Karpas-422 (cell line): ENCODE results near the gene HSD11B1. TPM values are rescaled to one million over a fixed set of nuclear protein-coding genes. Genes with fewer than 3 reads are reported as not detected.
"Not testable (repeated sequence)": the region's sequence is repeated elsewhere in the genome, so short reads cannot be mapped to it uniquely, and the experiment has no call there.

Source experiments
- DNase-seq: peaks from one replicate; pipeline ENCODE4 v3.0.0-alpha.2; 2015
- H2AFZ ChIP-seq: fragments of 200-600 bp; sonication (generic); 2 replicates; pipeline ENCODE4 v1.6.1; 2014; ENCODE audit warnings: antibody characterized with exemption, low read length, mixed read lengths
- H3K27ac ChIP-seq: fragments of 200-600 bp; sonication (generic); 2 replicates; pipeline ENCODE4 v1.5.1; 2014; ENCODE audit warnings: mild to moderate bottlenecking, low read length, moderate library complexity
- H3K27me3 ChIP-seq: fragments of 200-600 bp; sonication (generic); 2 replicates; pipeline ENCODE4 v1.6.1; 2014; ENCODE audit warnings: low read length, mixed read lengths
- H3K36me3 ChIP-seq: fragments of 200-600 bp; sonication (generic); 2 replicates; pipeline ENCODE4 v1.6.1; 2014; ENCODE audit warnings: low read length, mixed read lengths; ENCODE audit not compliant: insufficient read depth
- H3K4me1 ChIP-seq: fragments of 200-600 bp; sonication (generic); 2 replicates; pipeline ENCODE4 v1.6.1; 2014; ENCODE audit warnings: mild to moderate bottlenecking, low read length, mixed read lengths
- H3K4me2 ChIP-seq: fragments of 200-600 bp; sonication (generic); 2 replicates; pipeline ENCODE4 v1.6.1; 2014; ENCODE audit warnings: low read length, low read depth, mild to moderate bottlenecking; ENCODE audit not compliant: poor library complexity, severe bottlenecking
- H3K4me3 ChIP-seq: fragments of 200-600 bp; sonication (generic); 2 replicates; pipeline ENCODE4 v1.5.1; 2014; ENCODE audit warnings: mild to moderate bottlenecking, antibody characterized with exemption, low read length, mixed read lengths
- H3K79me2 ChIP-seq: fragments of 200-600 bp; sonication (generic); 2 replicates; pipeline ENCODE4 v1.6.1; 2014; ENCODE audit warnings: mild to moderate bottlenecking, low read length, mixed read lengths
- H3K9ac ChIP-seq: fragments of 200-600 bp; sonication (generic); 2 replicates; pipeline ENCODE4 v1.6.0; 2014; ENCODE audit warnings: low read length
- H3K9me2 ChIP-seq: fragments of 200-600 bp; sonication (generic), shearing (Covaris generic); replicated peaks from 2 replicates; pipeline ENCODE4 v1.6.0; 2014; ENCODE audit warnings: mild to moderate bottlenecking, low read length, moderate library complexity; ENCODE audit not compliant: insufficient read depth
- H3K9me3 ChIP-seq: fragments of 300-700, 200-600 bp; sonication (generic); 2 replicates; pipeline ENCODE4 v1.6.1; 2014; ENCODE audit warnings: low read length, mixed read lengths
- H4K20me1 ChIP-seq: fragments of 200-600 bp; sonication (generic); 2 replicates; pipeline ENCODE4 v1.6.1; 2014; ENCODE audit warnings: mild to moderate bottlenecking, antibody characterized with exemption, low read length, low read depth; ENCODE audit not compliant: insufficient read depth
- total RNA-seq: library from RNA; depleted of rRNA; stranded (reverse); fragments of >200 nt; shearing (Covaris generic); gene quantifications from 2 replicates; pipeline ENCODE4 v1.2.3, GENCODE V29; 2014; ENCODE audit warnings: low replicate concordance

Gene HSD11B1
- total RNA-seq, 1 experiment from 2014 or later = not detected

- H2AFZ ChIP-seq = no peak overlapping the region
- no peak overlapping the region for H3K4me3 ChIP-seq
- H3K79me2 ChIP-seq = no peaks in the 10 kb centered on the region
These were observed 7.5 kb upstream of the HSD11B1 start for GRCh38 chr1:209697126-209697525.

GRCh38 chr1:209700686-209701085, 4.0 kb upstream of the HSD11B1 start:
- not testable (repeated sequence) for H3K36me3 ChIP-seq, H3K9me2 ChIP-seq, H3K9me3 ChIP-seq, DNase-seq, H3K4me3 ChIP-seq, H3K27me3 ChIP-seq, H3K79me2 ChIP-seq, H3K9ac ChIP-seq, H2AFZ ChIP-seq, H3K4me1 ChIP-seq, H3K27ac ChIP-seq, H4K20me1 ChIP-seq, H3K4me2 ChIP-seq

More at GRCh38 chr1:209697126-209697525, 7.5 kb upstream of the HSD11B1 start:
- H3K9me2 ChIP-seq = no peaks in the 10 kb centered on the region
- no peaks in the 10 kb centered on the region for H3K27me3 ChIP-seq
- H3K4me1 ChIP-seq = no peaks in the 10 kb centered on the region
- DNase-seq = no peak
- H3K27ac ChIP-seq = no peak overlapping the region
- H3K9me3 ChIP-seq = no peaks in the 10 kb centered on the region
- H4K20me1 ChIP-seq = no peaks in the 10 kb centered on the region
- no peak overlapping the region for H3K9ac ChIP-seq
- no peaks in the 10 kb centered on the region for H3K36me3 ChIP-seq
- no peak overlapping the region for H3K4me2 ChIP-seq

GRCh38 chr1:209702832-209703231, 1.8 kb upstream of the HSD11B1 start:
- no peaks in the 10 kb centered on the region for H4K20me1 ChIP-seq

GRCh38 chr1:209703834-209704504, 677 bp upstream of the HSD11B1 start:
- no peaks in the 10 kb centered on the region for H3K4me1 ChIP-seq
- no peaks in the 10 kb centered on the region for H3K79me2 ChIP-seq
- H4K20me1 ChIP-seq = no peaks in the 10 kb centered on the region
- no peak overlapping the region for H3K4me3 ChIP-seq
- DNase-seq = no peak
- no peaks in the 10 kb centered on the region for H3K27me3 ChIP-seq
- H3K9me2 ChIP-seq = no peaks in the 10 kb centered on the region
- no peak overlapping the region for H3K9ac ChIP-seq
- H3K9me3 ChIP-seq = no peaks in the 10 kb centered on the region
- no peaks in the 10 kb centered on the region for H3K36me3 ChIP-seq
- H3K27ac ChIP-seq = no peak overlapping the region
- H3K4me2 ChIP-seq = no peak overlapping the region
- H2AFZ ChIP-seq = no peak overlapping the region

More at GRCh38 chr1:209702832-209703231, 1.8 kb upstream of the HSD11B1 start:
- DNase-seq = no peak
- Histone ChIP-seq H3K36me3 (no peaks in the 10 kb centered on the region), H3K9me2 (no peaks in the 10 kb centered on the region), H3K27me3 (no peaks in the 10 kb centered on the region), H3K9me3 (no peaks in the 10 kb centered on the region), H3K79me2 (no peaks in the 10 kb centered on the region), H3K4me1 (no peaks in the 10 kb centered on the region), H2AFZ (no peak overlapping the region), H3K4me2 (no peak overlapping the region), H3K4me3 (no peak overlapping the region), H3K27ac (no peak overlapping the region), H3K9ac (no peak overlapping the region)

- Histone ChIP-seq H3K9me3 (no peaks in the 10 kb centered on the region), H2AFZ (no peak overlapping the region)
These were observed 470 bp downstream of the HSD11B1 start for GRCh38 chr1:209705033-209705598.

GRCh38 chr1:209706622-209707021, 2.0 kb downstream of the HSD11B1 start:
- Histone ChIP-seq H3K4me1 (no peaks in the 10 kb centered on the region), H2AFZ (no peak overlapping the region)
- no peak for DNase-seq

More at GRCh38 chr1:209705033-209705598, 470 bp downstream of the HSD11B1 start:
- no peak overlapping the region for H3K4me3 ChIP-seq
- no peak overlapping the region for H3K4me2 ChIP-seq
- no peak for DNase-seq
- H4K20me1 ChIP-seq = no peaks in the 10 kb centered on the region
- no peak overlapping the region for H3K9ac ChIP-seq
- H3K36me3 ChIP-seq = no peaks in the 10 kb centered on the region
- no peaks in the 10 kb centered on the region for H3K27me3 ChIP-seq
- H3K79me2 ChIP-seq = no peaks in the 10 kb centered on the region
- H3K27ac ChIP-seq = no peak overlapping the region
- no peaks in the 10 kb centered on the region for H3K4me1 ChIP-seq
- no peaks in the 10 kb centered on the region for H3K9me2 ChIP-seq

GRCh38 chr1:209707308-209707707, 2.7 kb downstream of the HSD11B1 start:
- no peak for DNase-seq
- H3K4me3 ChIP-seq = no peak overlapping the region
- no peak overlapping the region for H3K27ac ChIP-seq
- no peaks in the 10 kb centered on the region for H4K20me1 ChIP-seq
- no peak overlapping the region for H2AFZ ChIP-seq
- H3K9ac ChIP-seq = no peak overlapping the region
- no peaks in the 10 kb centered on the region for H3K4me1 ChIP-seq
- H3K9me2 ChIP-seq = no peaks in the 10 kb centered on the region
- no peaks in the 10 kb centered on the region for H3K36me3 ChIP-seq
- no peak overlapping the region for H3K4me2 ChIP-seq
- H3K27me3 ChIP-seq = no peaks in the 10 kb centered on the region
- H3K9me3 ChIP-seq = no peaks in the 10 kb centered on the region
- no peaks in the 10 kb centered on the region for H3K79me2 ChIP-seq

More at GRCh38 chr1:209706622-209707021, 2.0 kb downstream of the HSD11B1 start:
- Histone ChIP-seq H3K9me2 (no peaks in the 10 kb centered on the region), H3K9ac (no peak overlapping the region), H3K27ac (no peak overlapping the region), H3K4me2 (no peak overlapping the region), H3K79me2 (no peaks in the 10 kb centered on the region), H3K27me3 (no peaks in the 10 kb centered on the region), H3K36me3 (no peaks in the 10 kb centered on the region), H4K20me1 (no peaks in the 10 kb centered on the region), H3K9me3 (no peaks in the 10 kb centered on the region), H3K4me3 (no peak overlapping the region)

- Histone ChIP-seq H2AFZ (no peak overlapping the region), H3K36me3 (no peaks in the 10 kb centered on the region), H3K27ac (no peak overlapping the region), H3K79me2 (no peaks in the 10 kb centered on the region), H4K20me1 (no peaks in the 10 kb centered on the region), H3K9me3 (no peaks in the 10 kb centered on the region), H3K4me1 (no peaks in the 10 kb centered on the region), H3K9ac (no peak overlapping the region), H3K9me2 (no peaks in the 10 kb centered on the region), H3K4me3 (no peak overlapping the region), H3K4me2 (no peak overlapping the region), H3K27me3 (no peaks in the 10 kb centered on the region)
- DNase-seq = no peak
These were observed 3.7 kb downstream of the HSD11B1 start for GRCh38 chr1:209708297-209708696.
